UCSD-AML1 (cell line): ENCODE data around the gene SEC11A.
A peak's percentile ranks its signal among the peaks of the same experiment; 100 is the strongest.

Source experiments
- DNase-seq: peaks from one replicate; lab custom pipeline; 2025; ENCODE audit not compliant: unreplicated experiment; lab: John Stamatoyannopoulos, UW

SEC11A gene

GRCh38 chr15:84685304-84685703 lies 30.6 kb downstream of the SEC11A start:
- no peak for DNase-seq

GRCh38 chr15:84684092-84684491 lies 31.8 kb downstream of the SEC11A start:
- no peak for DNase-seq

- DNase-seq: no peak
These were observed 34.1 kb downstream of the SEC11A start for GRCh38 chr15:84681831-84682230.

- no peak for DNase-seq
These were observed 44.7 kb downstream of the SEC11A start for GRCh38 chr15:84671211-84671610.

- DNase-seq: no peak
These were observed 46.2 kb downstream of the SEC11A start for GRCh38 chr15:84669726-84670125.

DNA sequence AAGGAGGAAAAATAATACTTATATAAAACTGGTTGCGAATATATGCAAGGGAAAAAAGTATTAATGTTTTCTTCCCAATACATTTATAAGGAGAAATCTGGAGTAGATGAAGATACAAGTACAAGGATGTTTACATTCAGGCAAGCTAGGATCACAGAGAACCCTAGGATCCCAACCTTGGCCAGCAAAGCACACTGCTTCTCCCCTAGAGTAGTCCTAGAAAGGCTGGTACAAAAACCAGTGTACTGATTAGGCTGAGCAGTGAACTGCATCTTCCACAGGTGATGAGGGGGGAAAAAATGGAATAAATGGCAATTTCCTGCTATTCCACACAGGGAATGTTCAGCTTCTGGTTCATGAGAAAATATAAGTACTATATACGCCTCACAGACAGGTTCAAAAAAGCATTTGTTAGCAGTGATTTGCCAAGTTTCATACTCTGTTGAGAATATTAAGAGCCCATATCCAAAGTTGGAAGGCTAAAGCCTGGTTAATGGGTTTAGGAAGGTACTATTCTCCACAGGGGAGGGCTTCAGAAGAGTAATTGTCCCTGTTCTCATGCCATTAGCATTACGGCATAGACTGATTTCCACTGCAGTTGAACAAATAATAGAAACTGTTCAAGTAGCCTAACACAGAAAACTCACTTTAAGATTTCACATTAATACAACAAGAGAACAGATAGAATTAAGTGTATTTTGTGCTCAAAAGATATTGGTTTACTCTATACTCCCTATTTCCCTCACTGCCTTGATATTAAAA lies 47.5 kb downstream of the SEC11A start:
- DNase-seq: no peak

DNA sequence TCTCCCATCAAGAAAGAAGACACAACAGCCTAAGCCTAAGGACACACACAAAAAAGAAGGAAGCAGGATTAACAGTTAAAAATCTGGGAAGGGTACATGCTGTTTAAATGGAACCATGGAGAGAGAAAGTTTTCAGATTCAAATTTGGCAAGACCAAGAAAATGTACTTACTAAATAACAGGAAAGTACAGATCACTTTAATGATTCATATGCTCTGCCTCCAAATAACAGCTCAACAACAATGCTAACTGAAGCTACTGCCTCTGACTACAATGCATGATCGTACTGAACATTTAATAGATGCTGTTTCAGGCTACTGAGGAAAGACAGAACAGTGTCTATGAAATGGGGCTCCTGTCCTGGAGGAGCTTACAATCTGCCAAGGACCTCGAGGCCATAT lies 49.6 kb downstream of the SEC11A start:
- DNase-seq: no peak

DNA sequence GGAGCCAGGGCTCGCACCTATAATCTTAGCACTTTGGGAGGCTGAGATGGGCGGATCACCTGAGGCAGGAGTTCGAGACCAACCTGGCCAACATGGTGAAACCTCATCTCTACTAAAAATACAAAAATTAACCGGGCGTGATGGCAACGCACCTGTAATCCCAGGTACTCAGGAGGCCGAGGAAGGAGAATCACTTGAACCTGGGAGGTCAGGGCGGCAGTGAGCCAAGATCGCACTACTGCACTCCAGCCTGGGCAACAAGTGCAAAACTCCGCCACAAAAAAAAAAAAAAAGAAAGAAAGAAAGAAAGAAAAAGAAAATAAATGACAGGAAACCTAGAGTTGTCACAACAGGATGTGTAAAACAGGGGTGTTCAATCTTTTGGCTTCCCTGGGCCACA lies 54.9 kb downstream of the SEC11A start:
- no peak for DNase-seq

DNA sequence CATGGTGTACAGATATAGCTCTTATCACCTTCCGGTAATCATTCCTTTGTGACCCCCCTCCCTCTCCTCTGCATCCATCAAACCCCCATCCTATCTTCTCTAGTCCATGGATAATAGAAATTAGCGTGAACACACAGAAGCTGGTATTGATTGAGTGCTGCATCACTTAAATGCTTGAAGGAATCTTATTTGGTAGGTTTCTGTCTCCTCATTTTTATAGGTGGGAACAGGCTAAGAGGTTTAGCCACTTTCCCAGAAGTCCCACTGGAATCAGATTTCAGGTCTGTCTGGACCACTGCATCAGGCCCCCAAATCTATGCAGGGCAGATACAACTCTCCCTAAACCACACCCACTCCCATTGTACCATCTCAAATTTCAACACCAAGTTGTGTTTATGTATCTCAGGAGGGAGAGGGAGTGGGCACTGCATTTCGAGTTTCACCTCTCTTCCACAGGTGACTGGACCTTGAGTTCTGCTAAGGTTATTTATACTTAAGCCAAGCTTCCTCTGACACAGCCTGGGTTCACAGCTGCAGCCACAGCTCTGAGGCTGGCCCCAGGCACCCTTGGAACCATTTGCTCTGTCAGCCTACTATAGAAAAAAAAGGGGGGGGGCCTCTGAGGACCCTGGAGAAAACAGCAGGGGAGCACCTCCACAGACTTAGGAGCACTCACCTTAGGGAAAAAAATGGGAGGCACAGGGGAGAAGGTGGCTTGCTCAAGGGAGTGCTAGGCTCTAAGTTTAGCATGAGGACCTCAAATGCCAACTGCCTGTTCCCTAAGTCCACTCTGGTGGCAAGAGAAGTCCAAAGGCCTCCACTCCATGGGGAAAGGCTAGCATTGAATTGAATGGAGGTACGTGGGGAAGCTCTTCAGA lies 55.8 kb downstream of the SEC11A start:
- no peak for DNase-seq

GRCh38 chr15:84658788-84659411 lies 57.0 kb downstream of the SEC11A start:
- no peak for DNase-seq

DNA sequence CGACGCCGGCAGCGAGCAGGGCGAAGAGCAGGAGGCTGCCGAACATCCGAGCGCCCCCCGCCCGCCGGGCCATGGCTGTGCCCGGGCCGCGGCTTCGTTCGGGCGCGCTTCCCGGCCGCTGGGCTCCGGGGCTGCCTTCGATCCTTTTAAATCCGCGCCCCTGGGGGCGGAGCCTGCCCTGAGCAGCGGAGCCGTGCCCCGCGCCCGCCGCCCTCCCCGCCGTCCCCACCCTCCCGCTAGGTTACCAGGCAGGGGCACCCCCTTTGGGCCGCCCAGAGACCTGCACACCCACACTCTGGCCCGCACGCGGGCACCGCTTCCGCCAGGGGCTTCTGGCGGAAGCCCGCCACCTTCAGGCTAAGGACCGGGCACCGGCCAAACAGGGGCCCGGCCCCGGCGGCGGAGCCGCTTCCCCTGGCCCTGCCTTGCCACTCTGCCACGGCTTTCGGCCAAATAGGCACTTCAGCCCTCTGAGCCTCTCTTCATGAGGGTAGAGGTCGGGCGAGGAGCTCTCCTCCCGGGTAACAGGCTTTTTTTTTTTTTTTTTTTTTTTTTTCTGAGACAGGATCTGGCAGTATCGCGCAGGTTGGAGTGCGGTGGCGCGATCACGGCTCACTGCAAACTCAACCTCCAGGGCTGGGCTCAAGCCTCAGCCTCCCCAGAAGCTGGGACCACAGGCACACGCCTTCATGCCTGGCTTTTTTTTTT lies 57.7 kb downstream of the SEC11A start, which contains the start of gene NMB:
TSS of gene NMB (minus strand) at position 120 of the 708 bp plus-strand sequence. CDS start at position 73, 47 bp downstream.
- DNase-seq: peak; percentile 87

DNA sequence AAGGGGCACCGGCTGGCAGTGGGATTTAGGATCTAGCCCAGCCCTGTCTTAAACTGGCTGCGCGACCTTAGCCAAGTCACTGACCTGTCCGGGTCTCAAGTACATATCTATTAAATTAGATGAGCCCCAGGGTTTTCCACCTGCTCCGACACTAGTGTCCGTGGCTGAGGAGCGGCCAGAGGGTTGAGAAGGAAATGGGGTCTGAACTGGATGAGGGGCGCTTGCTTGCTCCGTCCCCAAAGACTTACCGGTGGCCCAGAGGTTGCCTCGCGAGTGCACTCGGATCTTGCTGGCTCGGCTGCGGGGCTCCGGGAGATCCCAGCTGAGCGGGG lies 58.2 kb downstream of the SEC11A start:
- DNase-seq: no peak

GRCh38 chr15:84656972-84657371 lies 59.0 kb downstream of the SEC11A start:
- no peak for DNase-seq

DNA sequence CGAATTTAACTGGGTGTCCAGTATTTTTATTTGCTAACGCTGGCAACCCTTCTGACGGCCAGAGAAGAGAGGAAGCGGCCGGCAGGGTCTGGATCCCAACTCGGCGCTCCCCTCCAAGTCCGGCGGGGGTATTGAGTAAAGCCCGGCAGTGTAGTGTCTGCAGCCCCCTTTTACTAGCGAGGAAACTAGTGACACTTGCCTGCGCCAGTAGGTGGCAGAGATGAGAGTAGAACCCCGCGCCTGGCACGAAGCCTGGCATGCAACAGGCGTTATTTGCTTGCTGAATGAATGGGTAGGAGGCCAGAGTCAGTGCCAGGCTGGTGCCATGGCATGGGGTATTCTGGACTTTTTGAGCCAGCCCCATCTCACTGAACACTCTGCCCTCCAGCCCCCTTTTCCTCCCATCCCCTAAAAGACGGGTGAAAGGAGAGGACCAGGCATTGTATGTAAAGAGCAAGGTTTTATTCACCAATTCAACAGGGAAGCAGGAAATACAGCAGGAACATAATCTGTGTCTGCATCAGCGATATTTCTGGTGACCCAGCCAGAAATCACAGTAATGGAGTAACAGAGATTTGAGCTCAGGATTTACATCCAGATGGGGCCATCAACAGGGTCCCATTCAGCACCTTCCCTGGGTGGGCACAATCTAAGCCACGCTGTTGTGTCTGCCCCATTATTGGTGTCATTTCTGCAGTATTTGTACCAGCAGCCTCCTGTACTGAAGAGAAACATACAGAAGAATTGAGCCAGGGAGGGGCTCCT lies 61.1 kb downstream of the SEC11A start:
- peak; percentile 77 for DNase-seq

GRCh38 chr15:84653910-84654688 lies 61.8 kb downstream of the SEC11A start, which contains the start of gene WDR73:
TSS of gene WDR73 (minus strand) at chr15:84654283. CDS start at chr15:84654274, 9 bp downstream.
- DNase-seq: peak; percentile 94

GRCh38 chr15:84653584-84653909 lies 62.4 kb downstream of the SEC11A start:
- DNase-seq: no peak

- no peak for DNase-seq
These were observed 66.2 kb downstream of the SEC11A start for GRCh38 chr15:84649706-84650105.

GRCh38 chr15:84648539-84648938 lies 67.4 kb downstream of the SEC11A start:
- no peak for DNase-seq

DNA sequence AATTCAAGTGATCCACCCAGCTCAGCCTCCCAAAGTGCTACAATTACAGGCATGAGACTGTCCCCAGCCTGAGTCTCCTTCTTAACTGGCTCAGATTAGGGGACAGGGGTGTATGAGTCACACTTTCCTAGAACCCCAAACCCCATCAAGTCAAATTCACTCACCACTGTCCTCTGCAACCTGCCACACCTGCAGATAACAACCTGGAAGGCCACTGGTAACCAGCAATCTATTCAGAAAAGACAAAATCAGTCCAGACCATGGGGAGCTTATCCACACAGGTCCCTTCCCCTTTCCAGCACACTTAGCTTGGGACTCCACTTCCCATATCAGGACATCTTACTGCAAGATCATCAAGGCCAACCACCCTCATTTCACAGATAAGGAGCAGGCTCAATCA lies 68.2 kb downstream of the SEC11A start:
- DNase-seq: no peak

- no peak for DNase-seq
These were observed 69.9 kb downstream of the SEC11A start for GRCh38 chr15:84645997-84646396.
